Measurements from ENCODE around the gene RAMP1.
"Not testable (repeated sequence)": the region's sequence is repeated elsewhere in the genome, so short reads cannot be mapped to it uniquely, and the experiment has no call there.

RAMP1 gene

GRCh38 chr2:237864444-237864931 is 5.1 kb downstream of the RAMP1 start:
- DNase-seq, result no peak

DNA sequence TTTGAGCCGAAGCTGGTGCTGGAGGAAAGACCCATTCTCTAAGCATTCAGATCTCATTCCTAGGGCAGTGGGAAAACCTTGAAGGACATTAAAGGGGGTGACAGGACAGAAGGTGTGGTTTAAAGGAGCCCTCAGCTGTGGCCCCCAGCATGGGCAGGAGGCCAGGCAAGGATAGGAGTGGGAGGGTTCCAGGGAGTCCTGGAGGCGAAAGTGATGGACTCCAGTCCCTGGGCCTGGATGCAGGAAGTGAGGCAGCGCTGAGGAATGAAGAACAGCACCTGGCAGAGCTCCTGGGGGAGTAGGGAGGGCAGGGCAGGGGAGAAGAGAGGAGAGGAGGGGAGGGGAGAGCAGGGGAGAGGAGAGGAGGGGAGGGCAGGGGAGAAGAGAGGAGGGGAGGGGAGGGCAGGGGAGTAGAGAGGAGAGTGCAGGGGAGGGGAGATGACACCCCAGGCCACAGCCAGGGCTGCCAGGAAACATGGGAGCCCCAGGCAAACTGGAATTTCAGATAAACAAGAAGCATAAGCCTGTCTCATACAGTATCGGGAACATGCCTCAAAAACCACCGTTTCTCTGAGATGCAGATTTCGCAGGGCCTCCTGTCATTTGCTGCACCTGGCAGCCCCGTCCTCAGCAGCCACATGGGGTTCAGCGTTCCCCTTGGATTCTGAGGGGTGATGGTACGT is 5.7 kb downstream of the RAMP1 start:
- DNase-seq, result no peak

DNA sequence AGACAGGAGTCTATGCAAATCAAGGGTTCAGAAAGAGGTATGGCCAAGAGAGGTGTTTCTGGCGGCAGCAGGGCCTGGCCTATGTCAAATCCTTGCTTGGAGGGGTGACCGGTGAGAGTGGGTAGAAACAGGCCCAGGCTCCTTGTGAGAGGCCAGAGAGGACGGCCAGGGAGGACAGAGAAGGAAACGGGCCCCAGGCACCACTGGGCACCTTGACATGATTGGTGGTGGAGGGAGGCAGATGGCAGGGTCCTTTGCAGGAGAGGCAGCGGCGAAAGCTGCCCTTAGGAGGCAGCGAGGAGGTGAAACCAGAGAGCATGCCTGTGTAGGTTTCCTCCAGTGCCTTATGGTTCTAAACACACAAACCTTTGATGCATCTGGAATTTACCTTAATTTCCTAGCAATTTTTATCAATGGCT is 6.2 kb downstream of the RAMP1 start:
- DNase-seq, result no peak

DNA sequence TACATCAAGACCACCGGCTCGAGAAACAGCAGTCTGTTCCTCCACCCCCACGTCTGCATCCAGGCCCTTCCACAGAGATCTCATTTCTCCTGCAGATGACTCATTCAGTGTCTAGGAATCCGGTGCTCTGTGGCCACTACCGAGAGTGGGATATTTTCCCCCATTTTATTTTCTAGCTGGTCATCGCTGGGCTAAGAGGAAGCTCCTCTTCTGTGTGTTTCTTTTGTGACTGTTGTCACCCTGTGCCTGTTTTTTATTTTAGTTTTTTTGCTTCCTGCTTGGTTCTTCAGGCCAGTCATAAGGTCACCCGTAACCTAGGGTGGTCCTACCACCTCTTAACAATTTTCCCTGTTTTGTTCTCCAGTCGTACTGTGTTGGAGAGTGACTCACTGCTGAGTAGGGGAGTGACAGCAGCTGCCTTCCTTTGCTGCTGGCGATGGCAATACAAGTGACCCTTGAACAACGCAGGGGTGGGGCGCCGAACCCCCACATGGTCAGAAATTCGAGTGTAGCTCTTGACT is 6.7 kb downstream of the RAMP1 start:
- DNase-seq, result no peak

GRCh38 chr2:237867465-237867864 is 8.0 kb downstream of the RAMP1 start:
- no peak for DNase-seq

DNA sequence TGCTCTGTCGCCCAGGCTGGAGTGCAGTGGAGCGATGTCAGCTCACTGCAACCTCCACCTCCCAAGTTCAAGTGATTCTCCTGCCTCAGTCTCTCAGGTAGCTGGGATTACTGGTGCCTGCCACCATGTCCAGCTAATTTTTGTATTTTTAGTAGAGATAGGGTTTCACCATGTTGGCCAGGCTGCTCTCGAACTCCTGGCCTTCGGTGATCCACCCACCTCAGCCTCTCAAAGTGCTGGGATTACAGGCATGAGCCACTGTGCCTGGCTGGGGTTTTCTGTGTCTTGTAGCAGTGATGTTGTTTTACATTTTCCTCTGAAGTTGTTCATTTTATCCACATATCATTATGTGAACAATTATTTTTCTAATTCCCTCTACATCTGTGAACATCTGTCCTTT is 8.7 kb downstream of the RAMP1 start:
- DNase-seq, result not testable (repeated sequence)

GRCh38 chr2:237868631-237869342 is 9.4 kb downstream of the RAMP1 start:
- no peak for DNase-seq

DNA sequence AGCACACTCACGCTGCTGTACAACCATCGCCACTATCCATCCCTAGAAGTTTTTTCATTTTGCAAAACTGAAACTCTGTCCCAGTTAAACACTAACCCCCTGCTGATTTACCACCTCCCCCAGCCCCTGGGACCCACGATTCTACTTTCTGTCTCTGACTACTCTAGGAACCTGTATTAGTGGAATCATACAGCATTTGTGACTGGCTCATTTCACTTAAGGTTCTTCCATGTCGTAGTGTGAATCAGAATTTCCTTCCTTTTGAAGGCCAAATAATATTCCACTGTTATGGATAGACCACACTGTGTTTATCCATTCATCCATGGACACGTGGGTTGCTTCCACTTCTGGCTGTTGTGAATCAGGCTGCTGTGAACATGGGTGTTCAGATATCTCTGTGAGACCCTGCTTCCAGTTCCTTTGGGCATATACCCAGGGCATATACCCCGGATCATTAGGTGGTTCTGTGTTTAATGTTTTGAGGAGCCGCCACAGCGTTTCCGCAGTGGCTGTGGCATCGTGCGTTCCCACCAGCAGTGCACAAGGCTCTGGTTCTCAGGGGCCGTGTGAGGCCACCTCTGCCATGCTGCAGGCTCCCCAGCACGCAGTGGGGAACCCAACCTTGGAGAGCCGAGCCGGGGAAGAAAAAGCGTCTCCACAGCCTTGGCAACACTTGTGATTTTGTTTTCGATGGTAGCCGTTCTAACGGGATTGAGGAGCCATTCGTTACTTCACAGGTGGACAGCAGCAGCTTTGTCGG is 10.1 kb downstream of the RAMP1 start:
- DNase-seq, result no peak

GRCh38 chr2:237870126-237870525 is 10.7 kb downstream of the RAMP1 start:
- no peak for DNase-seq

GRCh38 chr2:237870754-237871651 is 11.6 kb downstream of the RAMP1 start:
- no peak for DNase-seq

DNA sequence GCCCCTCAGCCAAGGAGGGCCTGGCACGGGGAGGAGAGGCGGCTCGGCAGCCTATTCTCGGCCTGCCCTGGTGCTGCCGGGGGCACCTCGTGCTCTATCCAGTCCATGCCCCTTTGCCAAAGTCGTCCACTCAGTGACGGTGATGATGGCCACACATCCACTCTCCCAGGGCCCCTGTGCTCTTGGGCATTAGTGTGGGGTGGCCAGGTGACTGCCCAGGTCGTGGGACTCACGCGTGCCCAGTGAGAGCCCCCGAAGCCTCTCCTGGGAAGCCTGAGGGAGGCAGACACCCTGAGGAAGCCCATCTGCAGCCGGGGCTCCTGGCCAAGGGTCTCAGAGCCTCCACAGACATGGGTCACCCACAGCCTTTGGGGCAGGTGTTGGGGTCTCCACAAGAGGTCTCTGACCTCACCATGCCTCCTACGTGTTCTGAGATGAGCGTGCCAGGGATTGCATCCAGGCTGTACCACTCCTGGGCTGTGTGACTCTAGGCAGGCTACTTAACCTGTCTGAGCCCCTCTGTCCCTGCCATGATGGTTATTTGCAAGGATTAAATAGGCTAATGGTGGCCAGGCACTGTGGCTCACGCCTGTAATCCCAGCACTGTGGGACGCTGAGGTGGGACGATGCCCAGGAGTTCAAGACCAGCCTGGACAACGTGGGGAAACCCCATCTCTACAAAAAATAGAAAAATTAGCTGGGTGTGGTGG is 12.9 kb downstream of the RAMP1 start:
- DNase-seq, result no peak

- DNase-seq, result peak; percentile 29
Measured at GRCh38 chr2:237873421-237873831, 14.0 kb downstream of the RAMP1 start.

- DNase-seq, result no peak
Measured at GRCh38 chr2:237873897-237874551, 14.6 kb downstream of the RAMP1 start.

- DNase-seq, result no peak
Measured at GRCh38 chr2:237874585-237875161, 15.2 kb downstream of the RAMP1 start.

DNA sequence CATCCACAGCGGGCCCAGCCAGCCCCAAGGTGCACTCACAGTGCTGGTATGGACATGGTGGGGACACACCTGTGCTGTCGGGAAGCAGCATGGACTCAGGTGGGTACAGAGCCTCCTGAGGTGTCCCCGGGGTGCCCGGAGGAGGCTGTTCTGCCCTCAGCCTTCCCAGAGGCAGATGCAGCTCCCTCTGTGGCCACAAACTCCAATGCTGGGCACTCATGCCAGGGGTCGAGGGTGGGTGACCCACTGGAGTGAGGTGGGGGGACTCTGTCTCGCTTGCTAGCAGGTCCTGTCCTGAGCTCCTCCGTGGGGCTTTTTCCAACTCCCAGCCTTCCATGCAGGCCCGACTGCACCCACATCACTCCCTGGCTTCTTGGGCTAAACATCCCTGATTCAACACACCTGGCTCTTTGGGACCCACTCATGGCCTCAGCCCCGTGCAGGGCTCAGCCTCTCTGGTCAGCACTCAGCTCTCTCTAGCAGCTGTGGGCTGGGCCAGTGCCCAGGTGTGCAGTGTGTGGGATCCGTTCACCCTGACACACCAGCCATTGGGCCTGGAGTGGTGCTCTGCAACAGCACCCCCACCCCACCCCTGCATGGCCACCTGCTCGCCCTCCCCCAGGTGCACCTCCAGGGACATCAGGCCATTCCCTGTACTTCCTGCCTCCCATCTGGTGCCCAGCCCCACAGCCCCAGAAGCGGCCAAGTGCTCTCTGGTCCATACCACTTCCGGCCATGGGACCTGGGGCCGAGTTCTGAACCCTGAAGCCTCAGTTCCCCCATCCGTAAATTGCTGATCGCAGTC is 16.0 kb downstream of the RAMP1 start:
- DNase-seq, result no peak

GRCh38 chr2:237876061-237876526 is 16.7 kb downstream of the RAMP1 start:
- DNase-seq, result no peak

DNA sequence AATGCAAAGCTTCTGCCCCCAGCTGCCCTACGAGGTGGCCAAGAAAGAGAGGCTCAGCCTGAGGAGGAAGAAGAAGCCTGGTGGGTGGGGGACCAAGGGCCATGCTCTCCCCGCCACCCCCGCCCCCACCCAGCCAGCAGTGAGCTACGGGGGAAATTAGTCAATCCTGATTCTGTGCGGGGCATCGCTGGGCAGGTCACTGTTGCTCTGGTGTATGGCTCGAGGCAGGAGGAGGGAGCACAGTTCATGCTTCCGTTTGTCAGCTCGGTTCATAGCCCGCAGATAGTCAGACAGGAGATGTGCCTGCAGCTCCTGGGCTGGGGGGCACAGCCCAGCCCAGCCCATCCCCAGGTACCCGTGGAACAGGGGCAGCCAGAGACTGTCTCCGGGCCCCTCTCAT is 17.1 kb downstream of the RAMP1 start:
- no peak for DNase-seq

GRCh38 chr2:237876951-237877491 is 17.6 kb downstream of the RAMP1 start:
- no peak for DNase-seq

- no peak for DNase-seq
Measured at GRCh38 chr2:237877576-237878307, 18.3 kb downstream of the RAMP1 start.

All from activated CD4-positive, alpha-beta T cell treated with anti-CD3 and anti-CD28 coated beads for 48 hours (primary cell).